ENCODE results near the gene ALKBH6.

Gene ALKBH6

DNA sequence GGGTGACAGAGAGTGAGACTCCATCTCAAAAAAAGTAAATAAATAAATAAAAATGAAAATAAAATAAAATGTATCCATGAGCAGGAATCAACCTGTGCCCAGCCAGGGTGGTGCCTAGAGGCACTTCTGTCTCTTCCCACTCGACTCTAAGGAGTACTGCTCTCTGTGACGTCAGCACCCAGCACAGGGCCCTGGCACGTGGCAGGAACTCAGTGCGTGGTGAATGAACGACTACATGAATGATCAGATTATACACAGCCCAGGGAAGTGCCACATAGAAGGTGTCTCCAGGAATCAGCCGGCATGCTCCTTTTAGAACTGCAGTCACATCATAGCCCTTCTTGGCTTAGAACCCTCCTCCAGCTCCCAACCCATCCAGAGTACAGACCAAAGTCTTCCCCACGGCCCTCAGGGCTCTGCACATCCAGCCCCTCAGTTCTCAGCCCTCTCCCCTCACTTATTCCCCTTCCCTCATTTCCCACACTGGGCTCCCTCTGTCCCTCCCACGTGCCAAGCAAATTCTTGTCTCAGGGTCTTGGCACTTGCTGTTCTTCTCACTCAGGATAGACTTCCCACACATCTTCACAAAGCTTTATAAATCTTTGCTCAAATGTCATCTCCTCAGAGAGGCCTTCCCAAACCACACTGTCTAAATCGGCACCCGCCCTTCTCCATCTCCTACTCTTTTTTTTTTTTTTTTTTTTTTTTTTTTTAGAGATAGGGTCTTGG, 14.5 kb upstream of the ALKBH6 start:
- H3K4me3 ChIP-seq (ENCODE audit: low read depth, low read length, poor library complexity, severe bottlenecking) = no peak overlapping the region
- no peak overlapping the region for H2AFZ ChIP-seq (ENCODE audit: low read length)
- H3K9me3 ChIP-seq (ENCODE audit: low read length) = no peaks in the 10 kb centered on the region
- H4K20me1 ChIP-seq (ENCODE audit: insufficient read depth, low read length) = no peaks in the 10 kb centered on the region
- no peak overlapping the region for H3K27ac ChIP-seq (ENCODE audit: low read depth, low read length, poor library complexity, severe bottlenecking)
- peaks cover 16% of the 10 kb centered on the region for H3K36me3 ChIP-seq (ENCODE audit: insufficient read depth, low read length)
- no peaks in the 10 kb centered on the region for H3K9me2 ChIP-seq (ENCODE audit: low read depth, low read length)
- no peak for TF ChIP-seq EZH2 (IDR thresholded peaks at IDR 0.05; ENCODE audit: borderline replicate concordance, low read length)
- TF ChIP-seq, protein P1, sequence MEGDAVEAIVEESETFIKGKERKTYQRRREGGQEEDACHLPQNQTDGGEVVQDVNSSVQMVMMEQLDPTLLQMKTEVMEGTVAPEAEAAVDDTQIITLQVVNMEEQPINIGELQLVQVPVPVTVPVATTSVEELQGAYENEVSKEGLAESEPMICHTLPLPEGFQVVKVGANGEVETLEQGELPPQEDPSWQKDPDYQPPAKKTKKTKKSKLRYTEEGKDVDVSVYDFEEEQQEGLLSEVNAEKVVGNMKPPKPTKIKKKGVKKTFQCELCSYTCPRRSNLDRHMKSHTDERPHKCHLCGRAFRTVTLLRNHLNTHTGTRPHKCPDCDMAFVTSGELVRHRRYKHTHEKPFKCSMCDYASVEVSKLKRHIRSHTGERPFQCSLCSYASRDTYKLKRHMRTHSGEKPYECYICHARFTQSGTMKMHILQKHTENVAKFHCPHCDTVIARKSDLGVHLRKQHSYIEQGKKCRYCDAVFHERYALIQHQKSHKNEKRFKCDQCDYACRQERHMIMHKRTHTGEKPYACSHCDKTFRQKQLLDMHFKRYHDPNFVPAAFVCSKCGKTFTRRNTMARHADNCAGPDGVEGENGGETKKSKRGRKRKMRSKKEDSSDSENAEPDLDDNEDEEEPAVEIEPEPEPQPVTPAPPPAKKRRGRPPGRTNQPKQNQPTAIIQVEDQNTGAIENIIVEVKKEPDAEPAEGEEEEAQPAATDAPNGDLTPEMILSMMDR (IDR thresholded peaks at IDR 0.05; ENCODE audit: low read length) = no peak
- H3K27me3 ChIP-seq (ENCODE audit: insufficient read depth, low read length) = no peaks in the 10 kb centered on the region
- H3K4me2 ChIP-seq (ENCODE audit: low read length) = no peak overlapping the region
- peaks cover 12% of the 10 kb centered on the region for H3K4me1 ChIP-seq (ENCODE audit: insufficient read depth, low read length, severe bottlenecking)
- H3K79me2 ChIP-seq (ENCODE audit: insufficient read depth, low read length) = no peaks in the 10 kb centered on the region
- H3F3A ChIP-seq (ENCODE audit: insufficient read depth, low read length) = no peaks in the 10 kb centered on the region
- no peak overlapping the region for H3K9ac ChIP-seq (ENCODE audit: low read length)

DNA sequence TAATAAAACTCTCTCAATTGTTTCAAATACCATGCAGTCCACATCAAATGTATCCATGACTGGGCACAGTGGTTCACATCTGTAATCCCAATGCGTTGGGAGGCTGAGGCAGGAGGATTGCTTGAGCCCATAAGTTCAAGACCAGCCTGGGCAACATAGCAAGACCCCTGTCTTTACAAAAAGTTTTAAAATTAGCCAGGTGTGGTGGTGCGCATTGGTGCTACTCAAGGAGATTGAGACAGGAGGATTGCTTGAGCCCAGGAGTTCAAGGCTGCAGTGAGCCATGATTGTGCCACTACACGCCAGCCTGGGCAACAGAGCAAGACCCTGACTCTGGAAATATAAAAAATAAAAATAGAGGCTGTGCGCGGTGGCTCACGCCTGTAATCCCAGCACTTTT, 13.7 kb upstream of the ALKBH6 start:
- Histone ChIP-seq H3K36me3 (ENCODE audit: insufficient read depth, low read length) (peaks cover 16% of the 10 kb centered on the region), H3K9me3 (ENCODE audit: low read length) (no peaks in the 10 kb centered on the region), H3K79me2 (ENCODE audit: insufficient read depth, low read length) (no peaks in the 10 kb centered on the region)

GRCh38 chr19:36026091-36026876, 12.3 kb upstream of the ALKBH6 start:
- no peak overlapping the region for H3K27ac ChIP-seq (ENCODE audit: low read depth, low read length, poor library complexity, severe bottlenecking)
- no peak overlapping the region for H3K9ac ChIP-seq (ENCODE audit: low read length)
- no peaks in the 10 kb centered on the region for H4K20me1 ChIP-seq (ENCODE audit: insufficient read depth, low read length)
- no peak for TF ChIP-seq EZH2 (IDR thresholded peaks at IDR 0.05; ENCODE audit: borderline replicate concordance, low read length)
- TF ChIP-seq, protein P1 (IDR thresholded peaks at IDR 0.05; ENCODE audit: low read length) = no peak
- H3K27me3 ChIP-seq (ENCODE audit: insufficient read depth, low read length) = no peaks in the 10 kb centered on the region
- H3K4me1 ChIP-seq (ENCODE audit: insufficient read depth, low read length, severe bottlenecking) = no peaks in the 10 kb centered on the region
- no peaks in the 10 kb centered on the region for H3K79me2 ChIP-seq (ENCODE audit: insufficient read depth, low read length)
- H3K4me3 ChIP-seq (ENCODE audit: low read depth, low read length, poor library complexity, severe bottlenecking) = no peak overlapping the region
- H3K9me2 ChIP-seq (ENCODE audit: low read depth, low read length) = no peaks in the 10 kb centered on the region
- no peaks in the 10 kb centered on the region for H3K9me3 ChIP-seq (ENCODE audit: low read length)
- H3K36me3 ChIP-seq (ENCODE audit: insufficient read depth, low read length) = peaks cover 16% of the 10 kb centered on the region
- no peak overlapping the region for H3K4me2 ChIP-seq (ENCODE audit: low read length)
- H2AFZ ChIP-seq (ENCODE audit: low read length) = no peak overlapping the region
- H3F3A ChIP-seq (ENCODE audit: insufficient read depth, low read length) = no peaks in the 10 kb centered on the region

More for the DNA sequence above, 13.7 kb upstream of the ALKBH6 start:
- no peak for TF ChIP-seq EZH2 (IDR thresholded peaks at IDR 0.05; ENCODE audit: borderline replicate concordance, low read length)
- TF ChIP-seq, protein P1 (IDR thresholded peaks at IDR 0.05; ENCODE audit: low read length) = no peak
- no peaks in the 10 kb centered on the region for H4K20me1 ChIP-seq (ENCODE audit: insufficient read depth, low read length)
- H3K4me2 ChIP-seq (ENCODE audit: low read length) = no peak overlapping the region
- H3K27me3 ChIP-seq (ENCODE audit: insufficient read depth, low read length) = no peaks in the 10 kb centered on the region
- no peaks in the 10 kb centered on the region for H3K9me2 ChIP-seq (ENCODE audit: low read depth, low read length)
- H3K4me3 ChIP-seq (ENCODE audit: low read depth, low read length, poor library complexity, severe bottlenecking) = no peak overlapping the region
- H3F3A ChIP-seq (ENCODE audit: insufficient read depth, low read length) = no peaks in the 10 kb centered on the region
- H3K27ac ChIP-seq (ENCODE audit: low read depth, low read length, poor library complexity, severe bottlenecking) = no peak overlapping the region
- no peak overlapping the region for H3K9ac ChIP-seq (ENCODE audit: low read length)
- H2AFZ ChIP-seq (ENCODE audit: low read length) = no peak overlapping the region
- H3K4me1 ChIP-seq (ENCODE audit: insufficient read depth, low read length, severe bottlenecking) = peaks cover 7% of the 10 kb centered on the region

Data from OCI-LY1 (cell line).